HG03354 (cell line): ENCODE results near the gene LSM12.
"Not testable (repeated sequence)": the region's sequence is repeated elsewhere in the genome, so short reads cannot be mapped to it uniquely, and the experiment has no call there.

Experiments used
- ATAC-seq: cut with Tn5 transposase; IDR thresholded peaks from one replicate; pipeline ENCODE4 v1.9.1; 2021; ENCODE audit warnings: mild to moderate bottlenecking; ENCODE audit not compliant: unreplicated experiment, poor library complexity, severe bottlenecking

Gene LSM12

GRCh38 chr17:43999024-43999423 is 67.4 kb downstream of the LSM12 start:
- no peak for ATAC-seq

DNA sequence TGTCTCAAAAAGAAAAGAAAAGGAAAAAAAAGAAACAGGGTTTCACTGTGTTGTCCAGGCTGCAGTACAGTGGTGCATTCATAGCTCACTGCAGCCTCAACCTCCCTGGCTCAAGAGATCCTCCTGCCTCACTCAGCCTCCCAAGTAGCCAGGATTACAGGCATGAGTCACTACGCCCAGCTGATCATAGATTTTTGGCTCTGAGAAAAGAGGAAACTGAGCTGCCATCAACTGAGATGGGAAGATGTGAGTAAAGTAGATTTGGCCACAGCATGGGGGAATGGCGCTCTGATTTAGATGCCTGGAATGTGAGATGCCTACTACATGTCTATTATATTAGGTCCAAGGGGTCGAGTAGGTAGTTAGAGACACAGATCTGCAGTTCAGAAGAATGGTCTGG is 67.9 kb downstream of the LSM12 start:
- ATAC-seq, result no peak

DNA sequence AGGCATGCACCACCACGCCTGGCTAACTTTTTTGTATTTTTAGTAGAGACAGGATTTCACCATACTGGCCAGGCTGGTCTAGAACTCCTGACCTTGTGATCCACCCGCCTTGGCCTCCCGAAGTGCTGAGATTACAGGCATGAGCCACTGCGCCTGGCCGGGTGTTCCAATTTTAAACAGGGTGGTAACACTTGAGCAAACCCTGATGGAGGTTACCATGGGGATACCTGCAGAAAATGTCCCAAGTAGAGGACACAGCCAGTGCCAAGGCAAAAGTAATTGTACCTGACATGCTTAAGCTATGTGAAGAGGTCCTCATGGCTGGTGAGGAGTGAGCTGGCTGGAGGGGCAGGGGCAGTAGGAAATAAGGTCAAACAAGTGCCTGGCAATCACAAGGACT is 69.3 kb downstream of the LSM12 start:
- not testable (repeated sequence) for ATAC-seq

- no peak for ATAC-seq
Observed at GRCh38 chr17:43995150-43995471, 71.4 kb downstream of the LSM12 start.

DNA sequence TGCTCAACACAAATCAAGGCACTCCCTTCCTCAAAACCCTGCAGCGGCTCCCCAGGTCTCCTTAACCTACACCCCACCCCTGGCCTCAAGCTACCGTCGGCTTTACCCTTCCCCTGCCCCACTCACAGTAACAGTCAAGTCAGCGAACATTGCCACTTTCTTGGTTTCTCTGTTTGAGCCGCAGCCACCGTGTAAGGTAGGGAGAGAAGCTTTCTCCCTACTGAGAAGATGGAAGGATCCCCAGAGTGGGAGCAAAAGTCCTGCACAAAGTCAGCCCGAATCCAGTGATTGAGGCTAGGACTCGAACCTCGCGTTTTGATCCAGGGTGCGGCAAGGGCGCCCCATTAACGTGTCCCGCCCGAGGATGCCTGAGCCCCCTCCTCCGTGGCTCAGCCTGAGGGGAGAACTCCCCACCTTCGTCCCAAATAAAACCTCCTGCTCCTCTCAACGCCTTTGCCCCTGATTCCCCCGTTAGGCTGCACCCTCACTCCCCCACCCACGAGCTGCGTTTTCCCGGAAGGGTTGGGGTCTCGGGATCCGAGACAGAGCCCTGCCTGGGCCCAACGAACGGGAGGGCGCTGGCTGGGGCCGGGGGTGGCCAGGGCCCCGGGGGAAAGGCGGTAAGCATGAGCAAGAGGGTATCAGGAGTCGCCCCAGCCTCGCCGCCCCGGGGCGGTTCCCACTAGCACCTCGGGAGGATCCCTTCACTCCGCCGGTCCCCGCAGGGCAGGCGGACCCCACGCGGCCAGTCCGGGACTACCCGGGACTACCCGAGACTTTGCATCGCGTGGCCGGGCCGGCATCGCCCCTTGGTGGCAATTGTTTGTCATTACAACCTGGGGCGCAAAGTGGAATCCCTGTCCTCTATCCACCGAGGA is 72.0 kb downstream of the LSM12 start:
- no peak for ATAC-seq

DNA sequence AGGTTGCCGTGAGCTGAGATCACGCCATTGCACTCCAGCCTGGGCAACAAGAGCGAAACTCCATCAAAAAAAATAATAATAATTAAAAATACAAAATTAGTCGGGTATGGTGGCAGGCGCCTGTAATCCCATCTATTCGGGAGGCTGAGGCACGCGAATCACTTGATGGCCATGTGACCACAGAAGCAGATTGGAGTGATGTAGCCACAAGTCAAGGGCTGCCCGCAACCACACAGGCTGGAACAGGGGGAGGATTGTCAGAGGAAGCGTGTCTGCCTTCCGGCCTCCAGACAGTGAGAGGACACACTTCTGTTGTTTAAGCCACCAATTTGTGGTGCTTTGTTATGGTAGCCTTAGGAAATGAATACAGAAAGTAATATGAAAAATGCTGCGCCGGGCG is 73.8 kb downstream of the LSM12 start:
- no peak for ATAC-seq

DNA sequence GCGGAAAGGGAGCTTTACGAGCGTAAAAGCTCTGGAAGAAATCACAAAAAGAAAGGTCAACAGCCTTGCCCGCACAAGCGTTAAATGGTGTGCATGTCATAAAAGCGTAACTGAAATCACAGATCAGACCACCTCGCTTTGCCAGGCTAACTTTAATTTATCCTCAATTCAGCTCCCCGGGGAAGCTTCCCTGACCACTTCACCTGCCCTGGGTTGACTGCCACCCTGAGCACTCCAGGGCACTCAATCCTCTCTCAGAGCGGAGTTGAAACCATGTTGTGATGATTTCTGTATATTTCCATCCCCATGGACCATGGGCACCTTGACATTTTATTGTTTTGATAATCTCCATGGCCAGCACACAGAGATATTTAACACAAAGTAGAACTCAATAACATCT is 78.2 kb downstream of the LSM12 start:
- ATAC-seq, result no peak

DNA sequence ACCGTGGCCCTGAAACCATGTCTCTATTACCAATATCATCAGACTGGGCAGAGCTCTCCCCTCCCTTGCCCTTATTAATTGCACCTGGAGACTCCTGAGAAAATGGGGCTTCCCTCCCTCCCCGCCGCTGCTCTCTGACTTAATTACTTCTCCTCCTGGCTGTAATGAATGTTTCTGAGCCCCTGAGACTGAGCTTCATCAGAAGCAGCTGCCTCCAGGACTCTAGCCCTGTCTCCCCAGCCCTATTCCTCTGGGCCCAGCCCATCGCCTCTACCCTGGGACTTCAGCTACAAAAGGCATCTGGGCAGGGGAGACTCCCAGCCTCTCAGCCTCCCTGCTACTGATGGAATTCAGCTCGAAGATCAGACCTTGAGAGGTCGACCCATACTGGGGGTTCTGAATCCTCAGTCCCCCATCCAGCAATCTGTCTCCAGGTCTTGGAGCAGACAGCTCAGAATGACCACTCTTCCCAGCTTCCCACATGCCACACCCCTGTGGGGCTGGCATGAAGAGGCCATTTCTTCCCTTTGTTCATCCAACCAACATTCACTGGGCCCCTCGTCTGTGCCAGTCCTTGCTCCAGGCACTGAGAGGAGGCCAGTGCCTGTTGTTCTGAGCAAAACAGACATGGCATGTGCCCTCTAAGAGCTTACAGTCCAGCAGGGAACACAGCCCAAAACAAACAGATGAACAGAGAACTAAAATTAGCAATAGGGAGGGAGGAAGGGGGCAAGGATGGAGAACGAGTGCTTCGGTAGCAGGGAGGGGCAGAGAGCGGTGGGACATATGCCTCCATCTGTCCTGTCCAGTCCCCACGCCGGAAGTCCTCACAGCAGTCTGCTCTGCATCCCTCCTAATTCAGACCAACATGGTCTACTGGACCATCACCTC is 79.1 kb downstream of the LSM12 start:
- no peak for ATAC-seq

DNA sequence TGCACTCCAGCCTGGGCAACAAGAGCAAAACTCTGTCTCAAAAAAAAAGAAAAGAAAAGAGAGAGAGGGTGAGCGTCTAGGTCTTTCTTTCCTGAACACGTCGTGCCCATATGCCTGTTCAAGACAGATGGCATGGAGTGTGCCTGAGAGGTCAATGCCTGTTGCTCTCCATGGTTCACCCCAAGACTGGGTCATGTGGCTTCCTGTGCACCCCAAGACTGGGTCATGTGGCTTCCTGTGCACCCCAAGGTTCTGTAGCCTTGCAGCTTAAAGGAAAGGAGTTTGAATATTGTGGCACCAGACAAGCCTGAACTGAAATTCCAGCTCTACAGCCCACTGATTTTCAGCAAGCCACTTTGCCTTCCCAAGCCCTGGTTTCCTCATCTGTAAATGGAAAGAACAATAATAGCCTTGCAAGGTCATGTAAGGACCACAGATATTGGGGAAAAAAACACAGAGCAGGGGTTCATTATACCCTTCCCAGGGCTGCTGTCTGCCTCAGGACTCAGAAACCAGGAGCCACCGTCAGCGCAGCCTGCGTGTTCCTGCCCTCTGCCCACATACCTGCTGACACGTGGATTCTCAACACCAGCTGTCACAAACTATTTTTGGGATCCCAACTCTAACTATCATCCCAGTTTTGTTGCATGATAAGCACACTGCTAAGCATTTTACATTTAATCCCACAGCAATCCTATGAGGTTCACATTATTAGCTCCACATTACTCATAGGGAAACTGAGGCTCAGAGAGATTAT is 80.1 kb downstream of the LSM12 start:
- ATAC-seq, result no peak

GRCh38 chr17:43984521-43984920 is 82.0 kb downstream of the LSM12 start:
- ATAC-seq, result no peak
